ENCODE measurements around the gene SVIL. TPM values are rescaled to one million over a fixed set of nuclear protein-coding genes. Genes with fewer than 3 reads are reported as not detected.

The SVIL gene
- total RNA-seq: 87.1 and 261 TPM in 2 replicates

DNA sequence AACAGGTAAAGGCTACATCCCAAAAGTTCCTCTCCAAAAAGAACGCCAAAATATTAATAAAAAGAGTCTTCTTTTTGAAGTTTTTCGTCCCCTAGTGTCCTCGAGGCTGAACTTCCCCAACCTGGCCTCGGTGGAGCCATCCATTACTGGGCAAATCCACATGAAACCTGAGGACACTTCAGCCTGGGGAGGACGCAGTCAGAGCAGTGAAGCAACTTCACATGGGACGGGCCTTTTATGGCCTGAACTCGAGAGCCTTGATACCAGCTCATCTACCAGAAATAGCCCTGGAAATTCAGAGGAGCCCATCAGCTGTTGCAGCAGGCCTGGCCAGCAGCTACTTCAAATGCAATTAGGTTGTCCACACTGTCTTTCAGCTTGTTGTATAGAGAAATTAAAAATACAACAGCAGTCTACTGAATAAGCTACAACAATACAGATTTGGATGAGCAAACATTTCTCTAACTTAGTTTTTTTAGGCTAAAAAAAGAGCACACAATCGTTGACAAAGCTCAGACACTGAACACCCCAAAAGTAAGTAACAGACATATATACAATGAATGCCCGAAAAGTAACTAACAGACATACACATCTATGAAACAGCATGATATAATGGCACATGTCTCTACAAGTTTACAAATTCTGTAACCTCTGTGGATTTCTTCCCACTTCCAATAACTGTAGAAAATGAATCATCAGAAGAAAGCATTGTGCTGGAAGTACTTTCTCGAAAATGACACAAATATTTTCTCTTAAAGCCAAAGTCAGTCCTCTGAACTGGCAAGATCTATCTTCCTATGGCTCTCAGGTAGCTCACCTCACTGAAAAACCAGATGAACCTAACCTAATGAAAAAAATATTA, at the start of gene SVIL:
Gene SVIL, minus strand, starts transcription at position 208 of the 862 bp plus-strand sequence. CDS start 79,913 bp downstream, outside the sequence.

Data from smooth muscle cell of trachea (primary cell).